Esophagus muscularis mucosa (tissue), 4 donors: ENCODE data around the gene SFSWAP. TPM values are rescaled to one million over a fixed set of nuclear protein-coding genes. Genes with fewer than 3 reads are reported as not detected.

Experiments used
- DNase-seq: peaks from one replicate; pipeline ENCODE4 v3.0.0-alpha.2; 2017; ENCODE audit errors: extremely low spot score
- H3K27ac ChIP-seq, 4 donors: fragments of 200-600 bp; sonication (generic); replicated peaks in 1 of 4; 1 replicate in 3 of 4; 2 replicates in 1 of 4; pipeline ENCODE4 v1.5.1; 2016 to 2019; ENCODE audit warnings: mild to moderate bottlenecking in 1 of 4
- H3K27me3 ChIP-seq, 4 donors: fragments of 200-600 bp; sonication (generic); one replicate each; pipeline versions ENCODE4 v1.5.1 to v1.6.0; 2016 to 2019
- H3K36me3 ChIP-seq, 4 donors: fragments of 200-600 bp; sonication (generic); one replicate each; pipeline ENCODE4 v1.5.1; 2016 to 2019
- H3K4me1 ChIP-seq, 4 donors: fragments of 200-600 bp; sonication (generic); one replicate each; pipeline ENCODE4 v1.5.1; 2016 to 2019
- H3K4me3 ChIP-seq, 4 donors: fragments of 200-600 bp; sonication (generic); 1 replicate in 2 of 4; 2 replicates in 2 of 4; pipeline ENCODE4 v1.5.1; 2016 to 2019; ENCODE audit warnings: mild to moderate bottlenecking in 4 of 4, moderate library complexity in 1 of 4
- H3K9me3 ChIP-seq, 4 donors: fragments of 200-600 bp; sonication (generic); 1 replicate in 3 of 4; 2 replicates in 1 of 4; pipeline ENCODE4 v1.5.1; 2016 to 2019
- EP300 ChIP-seq: sonication (generic); formaldehyde crosslinking; IDR thresholded peaks from one replicate; pipeline ENCODE4 v1.6.1; 2017; ENCODE audit warnings: antibody characterized with exemption
- POLR2A ChIP-seq: fragments of 450-650 bp; IDR thresholded peaks from one replicate; pipeline ENCODE4 v1.6.1; 2017; ENCODE audit warnings: antibody characterized with exemption, moderate library complexity, mild to moderate bottlenecking, low read depth
- POLR2AphosphoS5 ChIP-seq, 2 donors: sonication (generic); formaldehyde crosslinking; IDR thresholded peaks; one replicate each; pipeline ENCODE4 v1.6.1; 2017; ENCODE audit warnings: antibody characterized with exemption in 2 of 2
- WGBS: methylation state at CpG from one replicate; pipeline ENCODE4 v1.1.5; 2018; 5-methylcytosine and 5-hydroxymethylcytosine counted together
- intact Hi-C: fragments of 100-400 bp; cut with DNase I; formaldehyde crosslinking; loops from one replicate; pipeline ENCODE4 v1.15.1; 2023
- total RNA-seq, 4 donors: library from RNA; depleted of rRNA; stranded (reverse); fragments of >200 nt; gene quantifications; one replicate each; pipeline versions ENCODE4 v1.1.0 to v1.2.1, GENCODE V29; 2016
- TF ChIP-seq, protein P1 (sequence below), 3 experiments: fragments of 200-600 bp in 2 of 3; fragments of 450-650 bp in 1 of 3; sonication (generic) in 2 of 3; IDR thresholded peaks; one replicate each; pipeline ENCODE4 v1.5.1; 2017 to 2019; ENCODE audit warnings: antibody characterized with exemption in 3 of 3, mild to moderate bottlenecking in 2 of 3, moderate library complexity in 1 of 3

The SFSWAP gene
- total RNA-seq, 4 donors from 2014 or later: 21.7 to 28.2 (median 25.0) TPM

DNA sequence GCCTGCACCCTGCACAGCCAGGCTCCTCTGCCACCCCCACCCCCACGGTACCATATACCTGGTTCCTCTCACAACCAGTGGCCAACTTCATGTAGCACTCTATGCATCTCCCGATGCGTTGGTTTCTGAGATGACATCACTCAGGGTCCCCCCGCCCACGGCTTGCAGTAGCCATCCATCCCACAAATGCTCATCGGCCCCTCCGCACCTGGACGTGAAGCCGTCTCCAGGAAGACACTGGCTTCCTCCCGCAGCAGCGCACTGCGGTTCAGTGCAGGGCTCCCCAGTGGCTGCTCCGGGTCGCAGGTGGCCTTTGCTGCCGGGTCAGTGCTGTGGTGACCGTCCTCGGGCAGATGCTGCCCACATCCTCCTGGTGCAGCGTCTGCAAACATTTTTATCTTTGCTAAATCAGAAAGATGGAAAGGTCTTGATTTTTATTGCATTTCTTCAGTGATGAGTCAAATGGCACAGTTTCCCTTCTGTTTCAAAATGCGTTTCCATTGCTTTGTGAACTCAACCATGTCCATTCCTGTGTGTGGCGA lies 89.8 kb downstream of the SFSWAP start:
- no peak for DNase-seq
- no peak overlapping the region for H3K27ac ChIP-seq
- no peaks in the 10 kb centered on the region for H3K9me3 ChIP-seq
- H3K36me3 ChIP-seq: peaks cover 39 to 69% (median 60%) of the 10 kb centered on the region in 4 donors
- H3K4me3 ChIP-seq: no peak overlapping the region
- no peak for TF ChIP-seq POLR2AphosphoS5 (IDR thresholded peaks at IDR 0.05)
- TF ChIP-seq EP300: no peak
- TF ChIP-seq POLR2A: no peak
- TF ChIP-seq, protein P1, sequence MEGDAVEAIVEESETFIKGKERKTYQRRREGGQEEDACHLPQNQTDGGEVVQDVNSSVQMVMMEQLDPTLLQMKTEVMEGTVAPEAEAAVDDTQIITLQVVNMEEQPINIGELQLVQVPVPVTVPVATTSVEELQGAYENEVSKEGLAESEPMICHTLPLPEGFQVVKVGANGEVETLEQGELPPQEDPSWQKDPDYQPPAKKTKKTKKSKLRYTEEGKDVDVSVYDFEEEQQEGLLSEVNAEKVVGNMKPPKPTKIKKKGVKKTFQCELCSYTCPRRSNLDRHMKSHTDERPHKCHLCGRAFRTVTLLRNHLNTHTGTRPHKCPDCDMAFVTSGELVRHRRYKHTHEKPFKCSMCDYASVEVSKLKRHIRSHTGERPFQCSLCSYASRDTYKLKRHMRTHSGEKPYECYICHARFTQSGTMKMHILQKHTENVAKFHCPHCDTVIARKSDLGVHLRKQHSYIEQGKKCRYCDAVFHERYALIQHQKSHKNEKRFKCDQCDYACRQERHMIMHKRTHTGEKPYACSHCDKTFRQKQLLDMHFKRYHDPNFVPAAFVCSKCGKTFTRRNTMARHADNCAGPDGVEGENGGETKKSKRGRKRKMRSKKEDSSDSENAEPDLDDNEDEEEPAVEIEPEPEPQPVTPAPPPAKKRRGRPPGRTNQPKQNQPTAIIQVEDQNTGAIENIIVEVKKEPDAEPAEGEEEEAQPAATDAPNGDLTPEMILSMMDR (IDR thresholded peaks at IDR 0.05): no peak
- H3K4me1 ChIP-seq: peaks cover 0 to 11% (median 8%) of the 10 kb centered on the region in 4 donors
- intact Hi-C loops: no loop called here
- 90% methylated on average over 19 of the region's 20 CpGs for WGBS
- H3K27me3 ChIP-seq: no peaks in the 10 kb centered on the region

DNA sequence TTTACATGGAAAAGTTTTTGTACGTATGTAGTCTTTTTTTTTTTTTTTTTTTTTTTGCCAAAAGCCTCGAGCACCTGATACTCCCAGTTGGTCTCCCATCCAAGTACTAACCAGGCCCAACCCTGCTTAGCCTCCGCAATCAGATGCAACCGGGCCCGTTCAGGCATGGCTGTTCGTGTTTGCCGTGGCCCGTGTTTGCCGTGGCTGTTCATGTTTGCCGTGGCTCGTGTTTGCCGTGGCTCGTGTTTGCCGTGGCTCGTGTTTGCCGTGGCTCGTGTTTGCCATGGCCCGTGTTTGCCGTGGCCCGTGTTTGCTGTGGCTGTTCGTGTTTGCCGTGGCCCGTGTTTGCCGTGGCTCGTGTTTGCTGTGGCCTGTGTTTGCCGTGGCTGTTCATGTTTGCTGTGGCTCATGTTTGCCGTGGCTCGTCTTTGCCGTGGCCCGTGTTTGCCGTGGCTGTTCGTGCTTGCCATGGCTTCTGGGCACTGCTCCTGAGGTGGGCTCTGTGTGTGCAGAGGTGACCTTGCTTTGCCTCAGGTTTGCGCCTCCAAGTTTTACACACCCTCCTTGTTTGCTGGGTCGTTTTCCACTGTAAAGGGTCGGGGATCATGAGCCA lies 90.5 kb downstream of the SFSWAP start:
- no peaks in the 10 kb centered on the region for H3K9me3 ChIP-seq
- WGBS: 81% methylated on average over 18 of the region's 35 CpGs
- no peak overlapping the region for H3K4me3 ChIP-seq
- peaks cover 0 to 11% (median 8%) of the 10 kb centered on the region in 4 donors for H3K4me1 ChIP-seq
- TF ChIP-seq EP300: no peak
- no peak for TF ChIP-seq POLR2A
- no peak for TF ChIP-seq POLR2AphosphoS5 (IDR thresholded peaks at IDR 0.05)
- TF ChIP-seq, protein P1 (IDR thresholded peaks at IDR 0.05): no peak
- H3K36me3 ChIP-seq: peaks cover 39 to 65% (median 56%) of the 10 kb centered on the region in 4 donors
- intact Hi-C loops: no loop called here
- no peak for DNase-seq
- H3K27ac ChIP-seq: no peak overlapping the region
- no peaks in the 10 kb centered on the region for H3K27me3 ChIP-seq

DNA sequence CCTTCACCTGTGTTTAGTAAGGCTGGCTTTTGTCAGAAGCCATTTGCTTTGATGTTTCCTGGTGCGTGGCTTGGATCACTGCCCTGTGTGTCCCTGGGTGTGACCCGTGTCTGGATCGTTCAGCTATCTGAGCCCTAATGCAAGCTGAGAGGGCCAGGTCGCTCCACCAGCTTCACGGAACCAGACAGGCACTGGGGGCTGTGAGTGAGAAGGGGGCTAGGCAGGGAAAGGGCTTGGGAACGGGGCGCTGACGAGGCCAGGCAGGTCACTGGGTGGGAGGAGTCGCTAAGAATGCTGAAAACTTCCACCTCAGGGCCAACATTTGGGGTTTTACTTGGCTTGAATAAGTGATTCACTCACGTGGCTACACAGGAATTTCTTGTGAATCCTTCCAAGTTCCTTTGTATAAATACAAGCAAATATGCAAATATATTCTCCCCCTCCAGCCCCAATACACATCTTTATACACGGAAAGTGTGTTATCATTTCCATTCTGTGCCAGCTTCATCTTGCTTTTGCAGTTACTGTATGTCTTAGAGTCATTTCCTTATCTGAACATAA lies 93.2 kb downstream of the SFSWAP start:
- TF ChIP-seq, protein P1 (IDR thresholded peaks at IDR 0.05): no peak
- TF ChIP-seq EP300 (no peak), POLR2AphosphoS5 (IDR thresholded peaks at IDR 0.05) (no peak), POLR2A (no peak)
- H3K4me1 ChIP-seq: peaks cover 0 to 11% (median 8%) of the 10 kb centered on the region in 4 donors
- H3K36me3 ChIP-seq: peaks cover 21 to 38% (median 32%) of the 10 kb centered on the region in 4 donors
- no peak overlapping the region for H3K27ac ChIP-seq
- intact Hi-C loops: no loop called here
- no peaks in the 10 kb centered on the region for H3K9me3 ChIP-seq
- no peak overlapping the region for H3K4me3 ChIP-seq
- H3K27me3 ChIP-seq: no peaks in the 10 kb centered on the region
- 25% methylated on average over 11 of the region's 11 CpGs for WGBS
- DNase-seq: no peak

DNA sequence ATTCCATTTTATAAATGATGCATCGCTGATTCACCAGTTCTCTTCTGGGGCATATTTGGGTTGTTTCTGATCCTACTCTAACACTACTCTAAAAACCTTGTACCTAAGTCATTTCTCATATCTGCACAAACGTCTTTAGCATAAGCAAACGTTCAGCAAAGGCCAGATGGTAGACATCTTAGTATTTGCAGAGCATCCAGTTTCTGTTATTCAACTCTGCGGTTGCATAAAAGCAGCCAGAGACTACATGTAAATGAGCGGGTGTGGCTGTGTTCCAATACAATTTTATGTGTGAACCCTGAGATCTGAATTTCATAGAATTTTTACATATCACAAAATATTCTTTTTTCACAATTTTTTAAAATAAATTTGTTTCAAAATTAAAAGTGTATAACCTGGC lies 94.5 kb downstream of the SFSWAP start:
- Histone ChIP-seq H3K27me3 (no peaks in the 10 kb centered on the region), H3K27ac (no peak overlapping the region), H3K9me3 (no peaks in the 10 kb centered on the region), H3K4me3 (no peak overlapping the region), H3K36me3 (peaks cover 12 to 24% (median 18%) of the 10 kb centered on the region in 4 donors), H3K4me1 (peaks cover 0 to 11% (median 8%) of the 10 kb centered on the region in 4 donors)
- WGBS: 77% methylated on average over 5 of the region's 5 CpGs
- no peak for DNase-seq
- intact Hi-C loops: no loop called here
- TF ChIP-seq POLR2AphosphoS5 (IDR thresholded peaks at IDR 0.05) (no peak), EP300 (no peak), POLR2A (no peak)
- TF ChIP-seq, protein P1 (IDR thresholded peaks at IDR 0.05): no peak
